Keratinocyte (primary cell): ENCODE measurements around the gene TMCO4.

Source experiments
- CTCF ChIP-seq, 3 experiments: IDR thresholded peaks in 1 of 3; conservative IDR thresholded peaks in 1 of 3; optimal IDR thresholded peaks in 1 of 3; 2 replicates in 2 of 3; 3 replicates in 1 of 3; pipeline versions ENCODE3 to v1.5.1; 2011; ENCODE audit warnings: low read length in 3 of 3, mild to moderate bottlenecking in 3 of 3, moderate library complexity in 2 of 3, control low read depth in 1 of 3, inconsistent platforms in 1 of 3; ENCODE audit not compliant: insufficient read depth in 2 of 3; ENCODE audit errors: extremely low read depth in 1 of 3
- EZH2 ChIP-seq: IDR thresholded peaks from one replicate; pipeline ENCODE4 v1.6.1; 2012; ENCODE audit warnings: inconsistent platforms, mild to moderate bottlenecking, low read length, moderate library complexity

- TF ChIP-seq CTCF (optimal IDR thresholded peaks at IDR 0.05 in 1 of 3, IDR thresholded peaks at IDR 0.05 in 1 of 3, conservative IDR thresholded peaks at IDR 0.05 in 1 of 3; ENCODE audit: extremely low read depth in 1 of 3, insufficient read depth in 2 of 3, low read length in 3 of 3) (no peak), EZH2 (no peak)
These were observed 65.2 kb downstream of the TMCO4 start for GRCh38 chr1:19734472-19734999.
